ENCODE data around the gene C16orf90.
"Not testable (repeated sequence)": the region's sequence is repeated elsewhere in the genome, so short reads cannot be mapped to it uniquely, and the experiment has no call there.

Gene C16orf90

DNA sequence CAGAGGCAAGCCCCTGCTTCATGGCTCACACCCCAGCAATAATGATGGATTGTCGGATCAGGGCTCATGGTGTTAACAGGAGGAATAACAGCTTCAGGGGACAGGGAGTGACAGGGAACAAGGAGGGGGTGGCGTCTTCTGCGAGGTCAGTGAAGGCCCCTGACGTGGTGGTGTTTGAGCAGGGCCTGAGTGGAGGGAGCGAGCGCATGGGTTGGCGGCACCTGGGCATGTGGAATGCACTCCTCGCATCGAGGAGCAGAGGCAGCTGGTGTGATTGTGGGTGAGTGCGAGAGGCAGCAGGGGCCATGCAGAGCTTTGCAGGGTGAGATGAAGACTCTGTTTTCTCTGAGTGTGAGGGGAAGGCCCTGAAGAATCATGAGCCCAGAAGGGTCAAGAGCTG, 38.8 kb upstream of the C16orf90 start:
- in situ Hi-C loops (cut with MboI; ENCODE audit: low pct_unique_long_range_greater_than_20kb, low sequenced_read_pairs, unreplicated experiment) = no loop called here
- DNase-seq (ENCODE audit: low spot score) = no peak
- TF ChIP-seq, protein P1, sequence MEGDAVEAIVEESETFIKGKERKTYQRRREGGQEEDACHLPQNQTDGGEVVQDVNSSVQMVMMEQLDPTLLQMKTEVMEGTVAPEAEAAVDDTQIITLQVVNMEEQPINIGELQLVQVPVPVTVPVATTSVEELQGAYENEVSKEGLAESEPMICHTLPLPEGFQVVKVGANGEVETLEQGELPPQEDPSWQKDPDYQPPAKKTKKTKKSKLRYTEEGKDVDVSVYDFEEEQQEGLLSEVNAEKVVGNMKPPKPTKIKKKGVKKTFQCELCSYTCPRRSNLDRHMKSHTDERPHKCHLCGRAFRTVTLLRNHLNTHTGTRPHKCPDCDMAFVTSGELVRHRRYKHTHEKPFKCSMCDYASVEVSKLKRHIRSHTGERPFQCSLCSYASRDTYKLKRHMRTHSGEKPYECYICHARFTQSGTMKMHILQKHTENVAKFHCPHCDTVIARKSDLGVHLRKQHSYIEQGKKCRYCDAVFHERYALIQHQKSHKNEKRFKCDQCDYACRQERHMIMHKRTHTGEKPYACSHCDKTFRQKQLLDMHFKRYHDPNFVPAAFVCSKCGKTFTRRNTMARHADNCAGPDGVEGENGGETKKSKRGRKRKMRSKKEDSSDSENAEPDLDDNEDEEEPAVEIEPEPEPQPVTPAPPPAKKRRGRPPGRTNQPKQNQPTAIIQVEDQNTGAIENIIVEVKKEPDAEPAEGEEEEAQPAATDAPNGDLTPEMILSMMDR (IDR thresholded peaks at IDR 0.05; ENCODE audit: extremely low read depth, insufficient read depth, missing control alignments) = no peak

DNA sequence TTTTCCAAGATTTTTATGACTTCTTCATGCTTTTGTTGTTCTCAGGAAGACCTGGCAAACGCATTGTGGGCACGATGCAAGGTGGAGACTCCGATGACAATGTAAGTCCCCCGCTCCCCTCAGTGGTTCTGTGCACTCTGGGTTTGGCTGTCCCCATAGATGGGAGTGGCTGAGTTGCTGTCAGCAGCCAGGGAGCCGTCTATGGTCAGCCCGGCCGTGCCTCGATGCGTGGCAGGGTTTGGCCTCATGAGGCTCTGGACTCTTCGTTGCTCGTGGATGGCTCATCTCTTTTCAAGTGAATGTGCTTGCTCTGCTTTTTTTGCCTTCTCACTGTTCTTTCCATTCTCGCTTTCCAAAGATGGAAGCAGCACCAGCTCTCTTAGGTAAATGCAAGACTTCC, 37.5 kb upstream of the C16orf90 start:
- DNase-seq (ENCODE audit: low spot score) = no peak
- in situ Hi-C loops (cut with MboI; ENCODE audit: low pct_unique_long_range_greater_than_20kb, low sequenced_read_pairs, unreplicated experiment) = no loop called here
- TF ChIP-seq, protein P1 (IDR thresholded peaks at IDR 0.05; ENCODE audit: extremely low read depth, insufficient read depth, missing control alignments) = no peak

DNA sequence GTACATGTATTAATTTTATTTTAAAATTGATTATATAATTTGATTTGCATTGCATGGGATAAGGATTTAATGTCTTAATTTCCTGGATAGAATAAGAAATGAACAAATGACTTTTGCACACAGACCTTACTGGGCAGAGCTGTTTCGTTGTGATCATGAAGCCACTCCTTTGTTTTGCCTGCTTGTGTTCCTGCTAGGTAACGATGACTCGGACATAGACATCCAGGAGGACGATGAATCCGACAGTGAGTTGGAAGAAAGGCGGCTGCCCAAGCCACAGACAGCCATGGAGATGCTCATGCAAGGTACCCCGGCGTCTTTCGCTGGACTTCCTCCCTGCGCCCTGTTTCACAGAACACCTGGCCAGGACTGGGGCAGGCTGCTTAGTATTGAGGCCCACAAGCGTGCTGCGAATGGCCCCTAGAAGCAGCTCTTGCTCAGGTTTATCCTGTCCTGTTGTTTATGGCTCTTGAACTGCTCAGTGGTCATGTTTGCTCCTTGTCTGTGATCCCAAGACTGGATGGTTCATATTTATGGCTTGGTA, 35.2 kb upstream of the C16orf90 start:
- in situ Hi-C loops (cut with MboI; ENCODE audit: low pct_unique_long_range_greater_than_20kb, low sequenced_read_pairs, unreplicated experiment) = no loop called here
- TF ChIP-seq, protein P1 (IDR thresholded peaks at IDR 0.05; ENCODE audit: extremely low read depth, insufficient read depth, missing control alignments) = no peak
- no peak for DNase-seq (ENCODE audit: low spot score)

DNA sequence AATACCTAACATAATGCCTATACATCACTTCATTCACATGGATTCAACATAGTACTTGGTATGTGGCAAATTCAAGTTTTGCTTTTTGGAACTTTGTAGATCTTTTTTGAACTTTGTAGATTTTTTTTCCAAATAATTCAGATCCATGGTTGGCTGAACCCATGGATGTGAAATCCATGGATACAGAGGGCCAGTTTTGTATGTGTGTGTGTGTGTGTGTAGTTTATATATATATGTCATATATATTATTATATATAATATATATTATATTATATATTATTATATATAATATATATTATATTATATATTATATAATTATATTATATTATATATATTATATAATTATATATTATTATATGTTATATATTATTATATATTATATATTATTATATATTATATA, 33.9 kb upstream of the C16orf90 start:
- DNase-seq (ENCODE audit: low spot score) = no peak
- in situ Hi-C loops (cut with MboI; ENCODE audit: low pct_unique_long_range_greater_than_20kb, low sequenced_read_pairs, unreplicated experiment) = no loop called here
- TF ChIP-seq, protein P1 (IDR thresholded peaks at IDR 0.05; ENCODE audit: extremely low read depth, insufficient read depth, missing control alignments) = no peak

DNA sequence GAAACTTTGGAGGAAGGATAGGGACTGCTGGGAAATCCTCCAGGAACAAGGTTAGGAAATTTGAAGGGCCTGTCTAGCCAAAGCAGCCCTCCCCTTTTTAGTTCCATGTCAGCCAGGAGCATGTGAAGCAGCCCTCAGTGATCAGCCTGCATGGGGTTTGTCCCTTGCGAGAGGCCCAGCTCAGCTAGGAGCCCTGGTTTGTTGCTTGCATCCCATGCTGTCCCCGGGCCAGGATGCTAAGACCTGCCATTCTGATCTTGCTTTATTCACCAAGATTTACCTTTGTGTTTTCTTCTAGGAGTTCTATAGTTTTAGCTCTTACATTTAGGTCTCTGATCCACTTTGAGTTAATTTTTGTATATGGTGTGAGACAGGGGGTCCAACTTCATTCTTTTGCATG, 33.1 kb upstream of the C16orf90 start:
- TF ChIP-seq, protein P1 (IDR thresholded peaks at IDR 0.05; ENCODE audit: extremely low read depth, insufficient read depth, missing control alignments) = no peak
- DNase-seq (ENCODE audit: low spot score) = no peak
- in situ Hi-C loops (cut with MboI; ENCODE audit: low pct_unique_long_range_greater_than_20kb, low sequenced_read_pairs, unreplicated experiment) = no loop called here

DNA sequence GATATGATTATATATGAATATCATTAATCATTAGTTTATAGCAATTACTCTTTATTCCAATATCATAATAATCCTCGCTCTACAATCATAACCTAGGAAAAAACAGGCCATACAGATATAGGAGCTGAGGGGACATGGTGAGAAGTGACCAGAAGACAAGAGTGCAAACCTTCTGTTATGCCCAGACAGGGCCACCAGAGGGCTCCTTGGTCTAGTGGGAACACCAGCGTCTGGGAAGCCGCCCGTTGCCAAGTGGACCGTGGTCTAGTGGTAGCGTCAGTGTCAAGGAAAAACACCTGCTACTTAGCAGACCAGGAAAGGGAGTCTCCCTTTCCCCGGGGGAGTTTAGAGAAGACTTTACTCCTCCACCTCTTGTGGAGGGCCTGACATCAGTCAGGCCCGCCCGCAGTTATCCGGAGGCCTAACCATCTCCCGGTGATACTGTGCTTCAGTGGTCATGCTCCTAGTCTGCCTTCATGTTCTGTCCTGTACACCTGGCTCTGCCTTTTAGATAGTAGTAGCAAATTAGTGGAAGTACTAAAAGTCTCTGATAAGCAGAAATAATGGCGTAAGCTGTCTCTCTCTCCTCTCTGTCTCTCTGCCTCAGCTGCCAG, 32.0 kb upstream of the C16orf90 start:
- TF ChIP-seq, protein P1 (IDR thresholded peaks at IDR 0.05; ENCODE audit: extremely low read depth, insufficient read depth, missing control alignments) = peak; percentile 84
- in situ Hi-C loops (cut with MboI; ENCODE audit: low pct_unique_long_range_greater_than_20kb, low sequenced_read_pairs, unreplicated experiment); DNase-seq (ENCODE audit: low spot score): not testable (repeated sequence)

Measured in GM13977 (cell line).